ENCODE measurements around the gene CNOT1. TPM values are rescaled to one million over a fixed set of nuclear protein-coding genes. Genes with fewer than 3 reads are reported as not detected.

Gene CNOT1
- total and polyA plus RNA-seq, 2 of the 4 experiments (the other 2 are of a cell fraction): 85.5 to 357 TPM

GRCh38 chr16:58515125-58515870 is 114.3 kb downstream of the CNOT1 start, which contains the start of gene SETD6:
TSS of gene SETD6 (plus strand) at chr16:58515517. CDS start at chr16:58515538, 21 bp downstream.
- no peak within 1 kb of the TSS for H2BK120ac ChIP-seq (ENCODE audit: low read depth, low read length)
- H3K4me2 ChIP-seq (ENCODE audit: low read depth, low read length): peak within 1 kb of the TSS; percentile 97
- peaks cover 11 to 16% of the 10 kb centered on the region in 2 experiments; a peak in 3 of 4 replicates for H3K79me1 ChIP-seq (ENCODE audit: low read depth in 1 of 2, low read length in 2 of 2)
- H2AK5ac ChIP-seq (ENCODE audit: low read depth, low read length): 0 out of 2 replicates have a peak within 1 kb of the TSS, but pooled peaks have one; percentile 35
- 0 out of 2 replicates have a peak, but pooled peaks cover 2% of the 10 kb centered on the region for H3K4me1 ChIP-seq (ENCODE audit: control insufficient read depth, insufficient read depth, low read length)
- H3K14ac ChIP-seq (replicated peaks; ENCODE audit: low read depth, low read length): peak within 1 kb of the TSS; percentile 63
- H3K4me3 ChIP-seq (ENCODE audit: insufficient read depth, low read depth, low read length): peak within 1 kb of the TSS; percentile 81
- H4K91ac ChIP-seq (ENCODE audit: insufficient read depth, low read depth, low read length): no peak within 1 kb of the TSS
- peak; percentile 84 for DNase-seq
- H4K8ac ChIP-seq (ENCODE audit: low read depth in 2 of 2, low read length in 2 of 2): peak within 1 kb of the TSS; percentile 75 to 92; a peak in 3 of 4 replicates
- H4K5ac ChIP-seq (ENCODE audit: low read depth, low read length): peak within 1 kb of the TSS; percentile 56
- in situ Hi-C loops (cut with MboI; ENCODE audit: low sequenced_read_pairs) (no loop called here), dilution Hi-C loops (cut with HindIII; ENCODE audit: low sequenced_read_pairs, unreplicated experiment) (no loop called here), intact Hi-C loops (cut with micrococcal nuclease) (no loop called here)
- H3K9ac ChIP-seq (ENCODE audit: low read depth, low read length): peak within 1 kb of the TSS; percentile 78
- peak within 1 kb of the TSS; percentile 41; the same call in 1 of the 2 replicates for H3K23ac ChIP-seq (ENCODE audit: low read depth, low read length)
- peaks cover 25% of the 10 kb centered on the region for H3K36me3 ChIP-seq (ENCODE audit: control insufficient read depth, insufficient read depth, low read length)
- H2BK20ac ChIP-seq (ENCODE audit: low read depth, low read length): no peak within 1 kb of the TSS
- peak within 1 kb of the TSS; percentile 83 for H2AK9ac ChIP-seq (replicated peaks; ENCODE audit: low read depth, low read length, poor library complexity)
- no peak within 1 kb of the TSS for H2BK5ac ChIP-seq (ENCODE audit: low read depth, low read length, poor library complexity, severe bottlenecking)
- no TSS peak for BruUV-seq (replicated peaks)
- H2AFZ ChIP-seq (replicated peaks; ENCODE audit: low read length, poor library complexity): peak within 1 kb of the TSS; percentile 93
- H3K27me3 ChIP-seq (ENCODE audit: control insufficient read depth, insufficient read depth, low read length): no peaks in the 10 kb centered on the region
- TF ChIP-seq MXI1 (IDR thresholded peaks at IDR 0.05; ENCODE audit: borderline replicate concordance, low read depth, low read length): peak; percentile 97; the same call in 1 of the 2 replicates
- TF ChIP-seq POLR2A (IDR thresholded peaks at IDR 0.05; ENCODE audit: low read depth, low read length): 0 out of 2 replicates have a peak, but pooled peaks have one; percentile 31
- no peak for TF ChIP-seq RAD21 (IDR thresholded peaks at IDR 0.05; ENCODE audit: low read length)
- TF ChIP-seq CTCF (conservative IDR thresholded peaks at IDR 0.05; ENCODE audit: low read depth, low read length): 0 out of 2 replicates have a peak, but pooled peaks have one; percentile 3
- TF ChIP-seq BHLHE40 (IDR thresholded peaks at IDR 0.05; ENCODE audit: low read depth, low read length): peak; percentile 76
- TF ChIP-seq MAZ (IDR thresholded peaks at IDR 0.05; ENCODE audit: borderline replicate concordance, low read depth, low read length): peak; percentile 20; the same call in 1 of the 2 replicates
- TF ChIP-seq, protein P1, sequence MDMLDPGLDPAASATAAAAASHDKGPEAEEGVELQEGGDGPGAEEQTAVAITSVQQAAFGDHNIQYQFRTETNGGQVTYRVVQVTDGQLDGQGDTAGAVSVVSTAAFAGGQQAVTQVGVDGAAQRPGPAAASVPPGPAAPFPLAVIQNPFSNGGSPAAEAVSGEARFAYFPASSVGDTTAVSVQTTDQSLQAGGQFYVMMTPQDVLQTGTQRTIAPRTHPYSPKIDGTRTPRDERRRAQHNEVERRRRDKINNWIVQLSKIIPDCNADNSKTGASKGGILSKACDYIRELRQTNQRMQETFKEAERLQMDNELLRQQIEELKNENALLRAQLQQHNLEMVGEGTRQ (IDR thresholded peaks at IDR 0.05; ENCODE audit: low read depth, low read length): peak; percentile 90
- TF ChIP-seq RCOR1 (IDR thresholded peaks at IDR 0.05; ENCODE audit: insufficient replicate concordance, low read length): no peak
- 5% methylated on average over 35 of the region's 80 CpGs; no CpG with 5 or more reads in 1 of the 2 experiments for WGBS, 2 experiments (ENCODE audit: extremely low coverage in 2 of 2, insufficient read length in 1 of 2)
- POLR2A ChIA-PET (ENCODE audit: unreplicated experiment): interaction anchor here (0.6 kb wide), 2 partner anchors 13 to 629 kb away, joined by 3 to 6 read pairs; no protein-coding TSS in a partner anchor
- H3K18ac ChIP-seq (ENCODE audit: low read depth, low read length): no peak within 1 kb of the TSS
- no peak within 1 kb of the TSS for H2BK15ac ChIP-seq (ENCODE audit: low read depth, low read length)
- H3K9me3 ChIP-seq (ENCODE audit: control insufficient read depth, insufficient read depth, low read length): no peaks in the 10 kb centered on the region
- peak; percentile 86 for ATAC-seq (ENCODE audit: low read depth)
- peaks cover 11% of the 10 kb centered on the region; the same call in 1 of the 2 replicates for H4K20me1 ChIP-seq (ENCODE audit: insufficient read depth, low read length)
- peak within 1 kb of the TSS; percentile 61 for H3K27ac ChIP-seq (ENCODE audit: insufficient read depth, low read length)
- peak within 1 kb of the TSS; percentile 53; the same call in 1 of the 2 replicates for H3K4ac ChIP-seq (ENCODE audit: low read depth, low read length)
- CTCF ChIA-PET: no interaction called here
- H3K56ac ChIP-seq (ENCODE audit: extremely low read depth, insufficient read depth, low read length): 0 out of 2 replicates have a peak within 1 kb of the TSS, but pooled peaks have one; percentile 7
- no peaks in the 10 kb centered on the region; the same call in 1 of the 2 replicates for H3K9me1 ChIP-seq (ENCODE audit: insufficient read depth, low read length)

Data from IMR-90 (cell line).